Adipose tissue (tissue), 3 donors: ENCODE data around the gene SPTBN2. TPM values are rescaled to one million over a fixed set of nuclear protein-coding genes. Genes with fewer than 3 reads are reported as not detected.
"Not testable (repeated sequence)": the region's sequence is repeated elsewhere in the genome, so short reads cannot be mapped to it uniquely, and the experiment has no call there.

ENCODE experiments used
- H3K27ac ChIP-seq: one replicate; pipeline ENCODE4 v1.5.1; 2013; ENCODE audit warnings: low read depth, low read length
- WGBS, 3 donors: extraction: QIAGEN DNeasy Blood & Tissue Kit; methylation state at CpG; one replicate each; pipeline ENCODE4 v1.1.7; 2013; 5-methylcytosine and 5-hydroxymethylcytosine counted together
- polyA plus RNA-seq, 3 donors: library from polyadenylated mRNA; stranded (reverse); fragments of 200-250 nt; gene quantifications; one replicate each; pipeline ENCODE4 v1.2.3, GENCODE V29; 2013
- donor health status: healthy with polysubstance abuse.
- donor health status: Bipolar disorder and iron deficiency.
- donor health status: healthy.

SPTBN2 gene
- polyA plus RNA-seq, 3 donors, result 0.22 to 22.3 (median 1.5) TPM

DNA sequence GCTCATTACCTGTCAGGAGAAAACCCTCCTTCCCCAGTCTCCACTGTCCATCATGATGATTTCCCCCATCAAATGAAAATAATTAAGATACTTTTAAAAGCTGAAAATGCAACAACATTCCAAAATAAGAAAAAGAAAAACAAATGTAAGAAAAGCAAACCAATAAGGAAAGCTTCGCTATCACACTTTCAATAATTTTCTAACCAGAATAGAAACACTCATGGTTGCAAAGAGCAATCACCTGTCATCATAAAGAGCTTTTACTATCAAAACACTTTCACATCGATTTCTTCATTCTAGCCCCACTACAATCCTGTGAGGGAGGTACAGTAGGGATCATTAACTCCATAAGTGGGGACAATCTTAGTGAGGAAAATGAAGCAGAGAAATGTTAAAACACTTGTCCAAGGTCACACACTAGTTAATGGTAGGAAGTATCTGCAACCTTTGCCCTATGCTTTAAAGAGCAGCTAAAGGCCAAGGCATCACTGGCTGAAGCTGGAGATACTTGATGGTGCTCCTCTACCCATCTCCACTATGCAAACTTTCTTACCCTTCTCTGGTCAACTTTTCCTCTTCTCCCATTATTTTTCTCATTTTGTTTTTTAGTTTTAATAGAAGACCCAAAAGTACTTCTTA lies 53.9 kb downstream of the SPTBN2 start:
- H3K27ac ChIP-seq, result no peak overlapping the region
- 62 to 92% (median 91%) methylated on average over 2 of the region's 2 CpGs for WGBS, 3 donors

DNA sequence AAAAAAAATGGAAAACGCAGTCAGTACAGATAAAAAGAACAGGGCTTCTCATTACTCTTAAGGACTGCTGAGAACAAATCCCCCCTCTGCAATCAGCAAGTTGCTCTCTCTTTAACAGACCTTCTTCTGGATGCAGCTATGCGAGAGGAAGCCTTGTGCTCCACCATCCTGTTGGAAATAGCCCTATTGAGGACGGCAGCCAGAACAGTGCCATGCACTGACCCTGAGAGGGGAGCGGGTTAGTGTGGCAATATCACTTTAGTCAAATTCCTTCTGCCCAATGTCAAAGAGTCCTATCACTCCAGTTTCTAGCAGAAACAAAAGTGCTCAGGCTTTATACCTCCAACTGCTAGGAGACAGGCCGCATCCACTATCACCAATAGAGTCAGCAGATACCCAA lies 58.2 kb downstream of the SPTBN2 start:
- 71 to 91% (median 90%) methylated on average over 5 of the region's 5 CpGs for whole genome bisulfite sequencing, 3 donors
- no peak overlapping the region for H3K27ac ChIP-seq

DNA sequence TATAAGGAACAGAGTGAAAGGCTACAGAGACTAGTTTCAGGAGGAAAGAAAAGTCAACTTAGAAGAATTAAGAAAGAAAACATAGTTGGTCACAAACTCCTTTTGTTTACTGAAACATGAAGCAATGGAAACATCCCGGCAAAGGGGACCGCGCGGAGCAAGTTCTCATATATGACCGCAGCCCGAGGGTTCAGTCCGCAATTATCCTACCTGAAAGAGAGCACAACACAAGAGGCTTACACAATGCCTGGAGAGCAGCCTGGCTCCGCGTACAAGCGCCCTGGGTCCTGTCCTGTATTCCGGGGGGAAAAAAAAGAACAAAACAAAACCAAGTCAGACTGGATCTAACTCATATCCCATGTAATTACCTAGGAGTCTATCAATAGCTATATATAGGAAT lies 63.6 kb downstream of the SPTBN2 start:
- no peak overlapping the region for H3K27ac ChIP-seq
- 92 to 94% (median 94%) methylated on average over 11 of the region's 11 CpGs for WGBS, 3 donors

GRCh38 chr11:66663741-66664296 lies 65.2 kb downstream of the SPTBN2 start:
- WGBS, 3 donors, result 89 to 100% (median 96%) methylated on average over 1 of the region's 1 CpG
- no peak overlapping the region for H3K27ac ChIP-seq

- 52 to 61% (median 53%) methylated on average over 2 of the region's 2 CpGs for WGBS, 3 donors
Observed at GRCh38 chr11:66659763-66660162, 69.3 kb downstream of the SPTBN2 start.

DNA sequence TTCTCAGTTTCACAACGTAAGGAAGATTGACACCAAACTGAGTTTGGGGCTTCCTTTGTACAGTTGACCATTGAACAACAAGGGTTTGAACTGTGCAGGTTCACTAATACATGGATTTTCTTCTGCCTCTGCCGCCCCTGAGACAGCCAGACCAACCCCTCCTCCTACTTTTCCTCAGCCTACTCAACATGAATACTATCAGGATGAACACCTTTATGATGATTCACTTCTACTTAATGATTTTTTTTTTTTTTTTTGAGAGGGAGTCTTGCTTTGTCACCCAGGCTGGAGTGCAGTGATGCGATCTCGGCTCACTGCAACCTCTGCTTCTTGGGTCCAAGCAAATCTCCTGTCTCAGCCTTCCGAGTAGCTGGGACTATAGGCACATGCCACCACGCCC lies 75.9 kb downstream of the SPTBN2 start:
- H3K27ac ChIP-seq, result no peak overlapping the region
- WGBS, 3 donors, result 89 to 93% (median 91%) methylated on average over 6 of the region's 6 CpGs

More at GRCh38 chr11:66659763-66660162, 69.3 kb downstream of the SPTBN2 start:
- no peak overlapping the region for H3K27ac ChIP-seq

- 89 to 95% (median 93%) methylated on average over 7 of the region's 7 CpGs for WGBS, 3 donors
- no peak overlapping the region for H3K27ac ChIP-seq
Observed at GRCh38 chr11:66652651-66653050, 76.4 kb downstream of the SPTBN2 start.

- 91 to 96% (median 95%) methylated on average over 1 to 2 of the region's 2 CpGs for WGBS, 3 donors
- H3K27ac ChIP-seq, result no peak overlapping the region
Observed at GRCh38 chr11:66651016-66651415, 78.0 kb downstream of the SPTBN2 start.

DNA sequence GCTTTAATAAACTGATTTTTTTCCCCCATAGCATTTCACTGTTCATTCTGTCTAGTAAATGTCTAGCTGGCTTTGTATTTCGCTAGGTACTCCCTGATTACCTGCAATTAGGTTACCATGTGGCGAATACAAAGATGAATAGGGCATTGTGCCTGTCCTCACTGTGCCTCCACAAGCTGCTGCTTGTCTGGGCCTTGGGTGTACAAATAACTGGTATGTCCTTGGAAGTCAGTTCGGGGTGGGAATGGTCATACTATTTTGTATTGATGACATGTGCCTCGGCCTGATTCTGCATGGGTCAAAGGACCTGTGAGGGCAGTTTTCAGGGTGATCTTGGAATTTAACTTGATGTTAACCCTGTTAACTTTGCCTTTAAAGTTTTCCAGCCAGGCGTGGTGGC lies 79.1 kb downstream of the SPTBN2 start:
- WGBS, 3 donors, result 89 to 97% (median 96%) methylated on average over 5 of the region's 5 CpGs
- H3K27ac ChIP-seq, result no peak overlapping the region

DNA sequence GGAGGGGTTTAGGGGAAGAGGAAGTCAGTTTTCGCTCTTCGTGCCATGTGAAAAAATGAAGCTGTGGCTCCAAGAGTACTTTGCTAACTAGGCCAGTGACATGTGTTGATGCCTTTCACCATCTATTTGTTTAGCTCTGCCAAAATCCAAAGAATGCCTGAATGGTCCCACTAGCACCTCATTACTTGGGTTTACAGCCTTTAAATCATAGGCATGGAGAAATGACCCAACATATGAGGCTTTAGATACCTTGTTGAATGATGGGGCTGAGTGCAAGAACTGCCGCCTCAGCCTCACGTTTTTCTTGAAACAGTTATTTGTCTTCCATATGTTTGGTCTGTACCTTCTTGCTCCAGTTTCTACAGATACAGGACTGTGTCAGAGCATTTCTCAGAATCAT lies 82.2 kb downstream of the SPTBN2 start:
- WGBS, 3 donors, result 72 to 77% (median 72%) methylated on average over 4 of the region's 4 CpGs
- no peak overlapping the region for H3K27ac ChIP-seq

DNA sequence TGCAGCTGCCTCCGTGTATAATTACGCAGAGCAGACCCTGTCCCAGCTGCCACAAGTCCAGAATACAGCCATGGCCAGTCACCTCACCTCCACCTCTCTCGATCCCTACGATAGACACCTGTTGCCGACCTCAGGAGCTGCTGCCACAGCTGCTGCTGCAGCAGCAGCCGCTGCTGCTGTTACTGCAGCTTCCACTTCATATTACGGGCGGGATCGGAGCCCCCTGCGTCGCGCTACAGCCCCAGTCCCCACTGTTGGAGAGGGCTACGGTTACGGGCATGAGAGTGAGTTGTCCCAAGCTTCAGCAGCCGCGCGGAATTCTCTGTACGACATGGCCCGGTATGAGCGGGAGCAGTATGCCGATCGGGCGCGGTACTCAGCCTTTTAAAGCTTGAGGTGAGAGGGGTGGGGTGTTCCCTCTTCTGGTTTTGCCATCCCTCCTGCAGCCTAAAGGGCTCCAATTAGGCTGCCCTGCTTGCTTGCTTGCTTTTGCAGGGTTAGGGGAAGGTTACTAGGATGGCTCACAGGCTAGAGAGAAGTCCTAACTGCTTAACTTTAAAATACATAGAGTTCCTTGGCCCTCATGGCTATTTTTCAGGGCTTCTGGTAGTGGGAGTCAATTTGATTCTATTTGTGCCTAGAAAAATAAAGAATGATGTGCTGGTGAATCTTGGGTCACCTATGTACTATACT lies 85.1 kb downstream of the SPTBN2 start:
- WGBS, 3 donors, result 64 to 91% (median 90%) methylated on average over 24 of the region's 24 CpGs

GRCh38 chr11:66641834-66642233 lies 87.2 kb downstream of the SPTBN2 start:
- H3K27ac ChIP-seq, result no peak overlapping the region
- WGBS, 3 donors, result 18 to 39% (median 23%) methylated on average over 3 of the region's 3 CpGs

More for the DNA sequence above, 85.1 kb downstream of the SPTBN2 start:
- H3K27ac ChIP-seq, result no peak overlapping the region

DNA sequence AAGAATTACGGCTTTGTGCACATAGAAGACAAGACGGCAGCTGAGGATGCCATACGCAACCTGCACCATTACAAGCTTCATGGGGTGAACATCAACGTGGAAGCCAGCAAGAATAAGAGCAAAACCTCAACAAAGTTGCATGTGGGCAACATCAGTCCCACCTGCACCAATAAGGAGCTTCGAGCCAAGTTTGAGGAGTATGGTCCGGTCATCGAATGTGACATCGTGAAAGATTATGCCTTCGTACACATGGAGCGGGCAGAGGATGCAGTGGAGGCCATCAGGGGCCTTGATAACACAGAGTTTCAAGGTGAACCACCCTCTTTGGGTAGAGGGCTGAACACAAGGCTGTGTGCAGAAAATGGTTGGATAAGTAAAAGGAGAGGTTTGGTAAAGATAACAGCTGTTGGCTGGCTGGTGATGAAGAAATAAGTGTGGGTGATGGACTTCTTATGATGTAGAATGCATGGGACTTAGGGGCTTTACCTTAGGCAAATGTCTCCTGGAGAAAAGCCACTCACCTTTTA lies 89.1 kb downstream of the SPTBN2 start:
- H3K27ac ChIP-seq, result not testable (repeated sequence)
- 40 to 66% (median 66%) methylated on average over 8 to 10 of the region's 10 CpGs for WGBS, 3 donors

GRCh38 chr11:66639066-66639813 lies 89.8 kb downstream of the SPTBN2 start:
- WGBS, 3 donors, result 2 to 8% (median 6%) methylated on average over 27 of the region's 27 CpGs
- peak overlapping the region; percentile 59 for H3K27ac ChIP-seq

- 0 to 1% (median 1%) methylated on average over 59 to 63 of the region's 63 CpGs for WGBS, 3 donors
- H3K27ac ChIP-seq, result peak within 1 kb of the TSS; percentile 59
Observed at GRCh38 chr11:66638177-66639065, 90.6 kb downstream of the SPTBN2 start, which contains the start of gene RBM4. TSS of gene RBM4 (plus strand) at chr11:66638703. CDS start at chr11:66639712, 1,009 bp downstream.

DNA sequence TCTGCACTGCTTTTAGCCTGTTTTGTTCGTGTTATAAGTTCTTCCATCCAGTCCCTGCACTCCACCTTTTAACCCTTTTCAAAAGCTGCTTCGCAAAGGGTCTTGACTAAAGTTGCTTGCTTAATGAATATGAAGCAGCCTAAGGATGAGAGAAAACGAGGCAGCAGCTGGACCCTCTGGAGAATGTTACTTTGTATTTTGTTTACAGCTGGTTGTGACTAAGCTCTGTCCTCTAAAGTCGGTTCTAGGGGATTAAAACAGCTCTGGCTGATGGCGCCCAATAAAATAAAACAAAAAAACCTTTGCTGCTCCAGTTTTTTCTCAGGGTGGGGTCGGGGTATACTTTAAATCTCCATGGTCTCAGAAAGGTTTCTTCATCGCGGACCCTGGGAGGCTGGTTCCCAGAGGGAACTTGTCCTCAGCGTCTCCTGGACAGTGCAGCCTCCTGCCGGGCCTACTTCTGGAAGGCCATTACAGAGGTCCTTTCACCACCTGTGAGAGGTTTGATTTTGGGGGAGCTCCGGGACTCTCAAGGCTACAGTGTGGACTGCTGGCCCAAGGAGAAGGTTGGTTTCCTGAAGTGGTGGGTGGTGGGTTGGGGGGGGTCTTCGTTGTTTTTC lies 91.3 kb downstream of the SPTBN2 start:
- no peak overlapping the region for H3K27ac ChIP-seq
- WGBS, 3 donors, result 46 to 49% (median 48%) methylated on average over 12 of the region's 12 CpGs

- no peak overlapping the region for H3K27ac ChIP-seq
Observed at GRCh38 chr11:66636411-66636810, 92.6 kb downstream of the SPTBN2 start.

More at GRCh38 chr11:66636411-66636810, 92.6 kb downstream of the SPTBN2 start:
- WGBS, 3 donors, result 82 to 88% (median 83%) methylated on average over 3 of the region's 3 CpGs
